Superior temporal gyrus (tissue), 1 donor: ENCODE results near the gene ARPP21.

Experiments used
- DNase-seq: peaks from one replicate; pipeline ENCODE4 v3.0.0-alpha.2; 2016; ENCODE audit errors: extremely low spot score

ARPP21 gene

GRCh38 chr3:35675621-35676020, 36.3 kb downstream of the ARPP21 start:
- DNase-seq = no peak

DNA sequence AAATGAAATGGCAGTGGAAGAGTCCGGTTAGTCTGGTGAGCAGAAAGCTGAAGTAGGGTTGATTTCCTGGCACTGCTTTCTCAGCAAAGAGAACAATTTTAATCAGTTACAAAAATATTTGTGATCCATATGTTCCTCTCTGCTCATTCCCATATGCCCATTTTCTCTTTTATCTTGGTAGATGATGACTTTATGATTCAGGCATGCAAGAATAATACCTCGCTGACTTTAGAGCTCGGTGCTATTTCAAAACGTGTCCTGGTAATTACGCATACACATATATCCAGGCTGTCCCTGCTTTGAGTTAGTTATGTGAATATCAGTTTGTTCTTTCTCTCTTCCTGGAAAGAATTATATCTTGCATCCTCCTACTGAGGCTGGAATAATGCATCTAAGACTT, 38.5 kb downstream of the ARPP21 start:
- DNase-seq = peak; percentile 70

GRCh38 chr3:35678643-35679161, 39.4 kb downstream of the ARPP21 start:
- DNase-seq = peak; percentile 51

DNA sequence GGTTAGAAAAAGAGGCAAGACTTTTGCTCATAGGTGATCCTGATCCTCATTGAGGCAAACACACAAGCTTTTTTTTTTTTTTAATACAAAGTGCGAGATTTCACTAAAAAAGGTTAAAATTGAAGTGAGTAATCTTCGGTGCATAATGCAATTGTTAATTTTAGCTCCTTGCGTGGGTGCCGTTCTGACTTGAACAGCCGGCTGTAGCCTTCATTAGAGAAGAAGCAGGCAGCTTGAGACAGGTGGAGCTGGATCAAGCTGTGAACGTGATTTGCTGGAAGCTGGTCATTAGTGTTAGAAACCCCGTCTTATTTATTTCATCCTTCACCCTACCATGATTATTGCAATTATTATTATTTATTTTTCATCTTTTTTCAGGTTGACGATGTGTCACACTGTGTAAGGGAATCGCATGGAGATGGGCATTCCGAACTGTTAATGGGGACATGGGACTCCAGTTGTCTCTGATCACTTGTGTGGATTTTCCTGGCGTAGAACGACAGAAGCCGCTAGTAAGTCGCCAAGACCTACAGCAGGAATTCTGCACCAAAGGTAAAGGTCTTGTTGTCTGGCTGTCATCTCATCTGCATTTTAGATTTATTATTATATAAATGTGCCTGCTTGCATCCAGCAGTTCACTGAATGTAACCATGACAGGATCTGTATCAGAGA, 40.2 kb downstream of the ARPP21 start:
- DNase-seq = peak; percentile 69

DNA sequence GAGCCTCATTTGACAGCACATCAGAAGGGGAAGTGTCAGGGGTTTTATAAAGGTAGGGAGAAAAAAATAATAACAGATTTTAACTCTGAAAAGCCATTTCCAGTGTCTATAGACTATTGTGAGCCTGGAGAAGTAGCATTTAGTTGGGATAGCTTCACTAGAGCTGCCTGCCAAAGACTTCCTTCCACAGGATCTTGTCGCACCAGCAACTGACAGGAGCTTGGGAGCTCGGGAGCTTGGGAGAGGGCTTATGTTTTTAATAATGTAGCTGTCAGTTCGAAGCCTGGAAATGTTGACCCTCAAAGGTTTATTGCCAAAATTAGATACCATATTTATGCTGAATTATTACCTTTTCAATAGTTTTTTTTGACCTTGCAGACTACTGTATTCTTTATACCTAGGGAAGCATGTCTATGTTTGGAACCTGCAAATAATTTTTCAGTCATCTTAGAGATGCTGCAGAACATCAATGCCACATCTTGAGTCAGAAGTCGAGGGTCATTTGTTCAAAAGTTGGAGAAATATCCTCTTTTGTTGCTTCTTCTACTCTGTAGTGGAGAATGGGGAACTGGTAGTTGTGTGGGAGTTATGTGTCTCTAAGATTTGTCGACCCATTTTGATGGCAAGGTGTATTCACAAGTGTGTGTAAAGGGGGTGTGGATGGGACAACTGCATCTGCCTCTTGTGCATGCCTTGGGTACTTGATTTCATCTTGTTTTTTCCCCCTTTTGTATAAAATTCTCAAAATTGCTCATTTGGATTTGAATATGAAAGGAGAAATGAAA, 41.7 kb downstream of the ARPP21 start:
- DNase-seq = no peak

GRCh38 chr3:35685153-35685552, 45.8 kb downstream of the ARPP21 start:
- no peak for DNase-seq

DNA sequence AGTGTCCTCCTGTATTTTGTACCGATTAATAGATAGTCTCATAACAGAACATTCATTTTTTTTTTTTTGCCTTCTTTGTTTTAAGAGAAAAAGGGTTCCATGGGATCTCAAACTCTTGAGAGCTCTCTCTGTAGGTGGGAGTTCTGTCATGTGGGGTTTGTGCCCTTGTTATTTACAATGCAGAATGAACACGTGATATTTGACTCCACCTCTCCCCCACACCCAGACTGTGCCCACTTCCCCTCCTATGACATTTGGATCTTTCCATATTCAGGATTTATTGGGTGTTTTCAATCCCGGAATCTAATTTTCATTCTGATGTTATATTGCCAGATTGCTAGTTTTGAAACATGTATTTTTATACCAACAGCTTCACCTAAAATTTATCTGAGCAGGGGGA, 49.5 kb downstream of the ARPP21 start:
- DNase-seq = no peak

DNA sequence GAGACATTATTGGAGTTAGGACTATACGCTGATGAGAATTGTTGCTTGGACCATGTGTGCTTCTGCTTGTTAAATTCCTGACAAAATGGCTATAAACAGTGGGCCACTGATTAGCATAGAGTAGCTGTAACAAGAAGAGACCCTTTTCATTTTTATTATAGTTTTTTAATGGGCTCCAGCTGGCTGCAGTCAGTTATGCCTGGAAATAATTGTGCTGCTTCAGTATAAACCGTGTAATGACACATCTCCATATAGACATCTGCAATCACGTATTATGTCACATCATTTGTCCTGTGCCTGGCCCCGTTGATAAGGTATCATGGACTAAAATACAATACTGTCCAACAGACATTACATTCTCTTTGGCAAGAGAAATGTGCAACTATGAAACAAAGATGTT, 50.9 kb downstream of the ARPP21 start:
- no peak for DNase-seq

- DNase-seq = no peak
These were observed 66.6 kb downstream of the ARPP21 start for GRCh38 chr3:35705904-35706303.

- DNase-seq = no peak
These were observed 68.6 kb downstream of the ARPP21 start for GRCh38 chr3:35707904-35708303.

DNA sequence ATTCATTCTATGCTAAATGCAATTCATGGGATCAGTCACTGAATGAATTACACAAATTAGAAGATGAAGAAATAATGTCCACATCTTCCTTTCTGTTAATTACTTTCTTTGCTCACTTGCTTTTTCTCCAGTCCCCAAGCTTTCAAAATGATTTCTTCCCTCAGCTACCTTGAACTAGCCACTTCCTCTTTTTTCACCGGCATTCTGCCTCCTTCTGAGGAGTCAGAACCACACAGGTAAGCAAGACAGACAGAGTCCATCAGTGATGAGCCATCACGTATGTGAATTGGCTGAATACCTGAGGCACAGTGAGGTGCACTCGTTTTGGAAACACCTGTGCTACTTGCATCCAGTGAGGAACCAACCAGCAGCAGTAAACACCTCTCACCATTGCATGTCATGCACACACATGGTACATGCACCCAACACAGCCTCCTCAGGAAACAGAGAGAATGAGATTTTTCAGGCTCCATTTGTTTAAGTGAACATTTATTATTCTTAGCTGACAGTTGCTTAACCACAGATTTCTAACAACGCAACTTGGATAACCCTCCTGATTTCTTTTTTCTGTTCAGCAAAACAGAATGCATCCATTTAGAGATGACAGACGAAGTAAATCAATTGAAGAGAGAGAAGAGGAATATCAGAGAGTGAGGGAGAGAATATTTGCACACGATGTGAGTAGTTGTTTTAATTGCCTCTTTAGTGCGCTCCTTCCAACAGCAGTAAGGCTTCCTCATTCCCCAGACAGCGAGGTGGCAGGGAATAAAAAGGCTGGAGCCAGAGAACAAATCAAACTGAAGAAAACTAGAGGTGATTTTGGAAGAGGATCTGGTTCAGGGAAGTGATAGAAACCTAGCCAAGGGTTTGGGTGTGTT, 69.3 kb downstream of the ARPP21 start:
- no peak for DNase-seq

- no peak for DNase-seq
These were observed 70.4 kb downstream of the ARPP21 start for GRCh38 chr3:35709691-35710090.

- no peak for DNase-seq
These were observed 71.2 kb downstream of the ARPP21 start for GRCh38 chr3:35710554-35710953.

DNA sequence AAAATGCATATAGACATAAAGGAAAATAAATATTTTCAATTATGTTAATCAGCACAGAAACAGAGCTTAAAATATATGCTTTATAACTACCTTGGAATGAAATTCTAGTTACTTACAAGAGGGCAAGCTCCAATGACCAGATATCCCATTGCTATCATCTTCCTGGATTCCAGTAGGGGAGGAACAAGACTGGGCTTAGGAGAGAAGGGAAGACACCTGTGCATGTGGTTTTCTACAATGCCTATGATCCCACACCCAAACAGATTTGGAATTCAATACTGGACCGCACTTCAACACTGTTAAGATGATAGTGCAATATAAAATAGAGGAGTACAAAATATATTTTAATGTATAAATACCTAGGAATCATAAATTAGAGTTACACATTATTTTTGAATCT, 79.6 kb downstream of the ARPP21 start:
- no peak for DNase-seq

DNA sequence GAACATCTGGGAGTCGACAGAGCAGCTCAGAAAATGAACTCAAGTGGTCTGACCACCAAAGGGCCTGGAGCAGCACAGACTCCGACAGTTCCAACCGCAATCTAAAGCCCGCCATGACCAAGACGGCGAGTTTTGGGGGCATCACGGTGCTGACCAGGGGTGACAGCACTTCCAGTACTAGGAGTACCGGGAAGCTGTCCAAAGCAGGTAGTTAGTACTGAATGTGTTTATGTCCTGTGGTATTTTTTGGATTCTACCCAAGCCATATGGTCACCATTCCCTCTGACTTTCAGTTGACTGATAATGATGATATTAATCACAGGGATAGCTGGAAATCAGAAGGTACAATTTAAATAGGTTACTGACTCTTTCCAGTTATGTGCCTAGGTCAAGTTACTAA, 82.3 kb downstream of the ARPP21 start:
- no peak for DNase-seq

GRCh38 chr3:35722902-35723301, 83.6 kb downstream of the ARPP21 start:
- DNase-seq = no peak

DNA sequence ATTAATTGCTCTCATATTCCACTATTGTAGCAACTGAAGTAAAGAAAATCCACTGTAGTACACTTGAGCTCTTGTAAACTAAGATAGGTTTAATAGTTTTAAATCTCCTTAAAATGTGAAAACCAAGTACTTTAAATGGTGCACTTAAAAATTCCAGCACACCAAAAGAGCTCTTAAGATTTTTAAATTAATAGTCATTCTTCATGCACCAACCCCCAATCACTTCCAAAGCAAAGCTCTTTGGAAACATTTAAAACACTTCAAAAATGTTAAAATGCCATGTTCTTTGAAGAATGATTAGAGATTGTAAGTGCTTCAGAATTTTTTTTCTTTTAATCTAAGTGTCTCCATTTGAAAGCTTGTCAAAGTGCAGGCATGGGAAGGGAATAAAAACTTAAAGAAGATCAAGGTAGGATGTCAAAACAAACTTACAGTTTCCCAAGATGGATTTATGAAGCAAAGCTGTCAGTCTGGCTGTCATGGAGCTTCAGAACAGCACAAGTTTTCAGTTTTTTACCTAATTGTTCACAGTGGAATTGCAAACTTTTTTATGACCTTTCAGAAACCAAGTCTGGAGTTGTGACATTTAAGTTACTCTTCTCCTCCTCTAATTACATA, 84.3 kb downstream of the ARPP21 start:
- DNase-seq = no peak

GRCh38 chr3:35724106-35724505, 84.8 kb downstream of the ARPP21 start:
- no peak for DNase-seq

DNA sequence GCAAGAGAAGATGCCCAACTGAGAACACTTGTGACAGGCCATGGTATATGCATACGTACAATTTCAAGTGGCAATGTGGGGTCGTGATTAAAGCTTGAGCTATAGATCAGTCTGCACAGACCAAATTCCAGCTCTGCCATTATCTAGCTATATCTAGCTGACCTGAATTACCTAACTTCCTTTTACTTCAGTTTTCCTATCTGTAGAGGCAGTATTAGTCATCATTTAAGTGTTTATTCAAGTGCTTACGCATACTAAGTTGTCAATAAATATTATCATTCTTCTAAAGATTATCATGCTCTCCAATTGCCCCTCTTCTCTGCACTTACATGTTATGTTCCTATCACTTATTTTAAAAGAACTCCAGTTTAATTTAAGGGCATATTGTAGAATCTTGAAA, 87.9 kb downstream of the ARPP21 start:
- no peak for DNase-seq

- DNase-seq = no peak
These were observed 94.0 kb downstream of the ARPP21 start for GRCh38 chr3:35733341-35733740.

DNA sequence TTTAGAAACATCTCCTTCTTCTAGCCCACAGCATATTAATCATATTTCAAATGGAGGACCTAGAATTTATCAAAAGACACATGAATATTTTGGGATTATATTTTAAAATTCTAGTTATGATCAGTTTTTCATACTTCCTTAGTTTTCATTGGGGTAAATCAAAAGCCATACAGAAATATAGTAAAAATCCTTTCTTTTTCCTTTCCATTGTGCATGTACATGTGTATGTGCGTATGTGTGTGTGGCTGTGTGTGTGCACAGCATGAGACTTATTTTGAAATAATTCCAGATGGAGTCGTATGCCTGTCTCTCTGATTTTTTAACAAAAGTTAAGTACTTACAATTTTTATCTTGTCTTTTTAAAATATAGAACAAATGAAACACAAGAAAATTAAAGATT, 94.5 kb downstream of the ARPP21 start:
- no peak for DNase-seq

DNA sequence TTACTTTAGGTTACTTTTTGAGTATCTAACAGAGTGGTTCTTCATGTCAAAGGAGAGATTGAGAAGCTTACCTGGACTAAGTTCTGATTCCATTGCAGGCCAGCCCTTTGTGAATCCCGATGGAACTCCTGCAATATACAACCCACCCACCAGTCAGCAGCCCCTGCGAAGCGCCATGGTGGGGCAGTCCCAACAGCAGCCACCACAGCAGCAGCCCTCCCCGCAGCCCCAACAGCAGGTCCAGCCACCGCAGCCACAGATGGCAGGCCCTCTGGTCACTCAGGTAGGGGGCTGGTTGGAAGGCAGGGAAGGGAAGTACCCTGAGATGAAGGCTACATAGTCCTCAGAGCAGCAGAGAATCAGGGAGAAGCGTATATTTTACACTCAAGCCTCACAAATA, 97.8 kb downstream of the ARPP21 start:
- DNase-seq = no peak
